K562 (cell line): ENCODE measurements around the gene HELZ. TPM values are rescaled to one million over a fixed set of nuclear protein-coding genes. Genes with fewer than 3 reads are reported as not detected.

Experiments used
- AFF1 ChIP-seq, 2 experiments: fragments of 450-650 bp; IDR thresholded peaks; 2 replicates each; pipeline ENCODE4 v1.6.1; 2018; ENCODE audit warnings: mild to moderate bottlenecking in 2 of 2, low read depth in 1 of 2; ENCODE audit not compliant: partially characterized antibody in 2 of 2
- CBFA2T3 ChIP-seq: fragments of 450-650 bp; IDR thresholded peaks from 2 replicates; pipeline ENCODE4 v1.6.1; 2017
- CC2D1A ChIP-seq: fragments of 450-650 bp; IDR thresholded peaks from 2 replicates; pipeline ENCODE4 v1.6.1; 2017; ENCODE audit warnings: mild to moderate bottlenecking
- CREBBP ChIP-seq: IDR thresholded peaks from one replicate; pipeline ENCODE4 v1.6.1; 2012; ENCODE audit warnings: low read depth, mild to moderate bottlenecking, control low read depth, inconsistent platforms, low read length
- CTCF ChIP-seq, 3 experiments: IDR thresholded peaks in 2 of 3; conservative IDR thresholded peaks in 1 of 3; 2 replicates each; pipeline ENCODE4 v1.5.1; 2011 to 2012; ENCODE audit warnings: low read length in 3 of 3, mild to moderate bottlenecking in 3 of 3, control low read depth in 2 of 3, improper control_type of control experiment in 1 of 3, inconsistent platforms in 1 of 3, low read depth in 1 of 3, mixed read lengths in 1 of 3, moderate library complexity in 1 of 3; ENCODE audit not compliant: insufficient read depth in 2 of 3
- E2F4 ChIP-seq: sonication (generic); formaldehyde crosslinking; IDR thresholded peaks from 2 replicates; pipeline ENCODE4 v1.8.0; 2022; ENCODE audit warnings: mild to moderate bottlenecking, low read depth, missing genetic modification reagents
- E2F8 ChIP-seq: fragments of 450-650 bp; IDR thresholded peaks from 2 replicates; pipeline ENCODE4 v1.7.1; 2018; ENCODE audit warnings: mild to moderate bottlenecking, low read depth; ENCODE audit not compliant: partially characterized antibody
- GABPB1 ChIP-seq: sonication (generic); formaldehyde crosslinking; IDR thresholded peaks from 2 replicates; pipeline ENCODE4 v1.8.0; 2022; ENCODE audit warnings: mild to moderate bottlenecking, missing genetic modification reagents
- NFXL1 ChIP-seq: fragments of 450-650 bp; formaldehyde crosslinking; IDR thresholded peaks from 2 replicates; pipeline ENCODE4 v1.4.0; 2021; ENCODE audit warnings: mild to moderate bottlenecking
- POLR2AphosphoS5 ChIP-seq: IDR thresholded peaks from 2 replicates; pipeline ENCODE4 v1.6.1; 2011; ENCODE audit warnings: mild to moderate bottlenecking, low read depth, low read length, moderate library complexity; ENCODE audit not compliant: control insufficient read depth, insufficient read depth
- RAD21 ChIP-seq, 2 experiments: fragments of 250-450 bp in 1 of 2; fragments of 450-650 bp in 1 of 2; sonication (Bioruptor Pico) in 1 of 2; formaldehyde crosslinking in 1 of 2; IDR thresholded peaks in 1 of 2; conservative IDR thresholded peaks in 1 of 2; 2 replicates each; pipeline versions ENCODE4 v1.4.0 to v1.8.0; 2020 to 2022; ENCODE audit warnings: mild to moderate bottlenecking in 2 of 2, moderate library complexity in 1 of 2
- STAT5A ChIP-seq: IDR thresholded peaks from 2 replicates; pipeline ENCODE4 v1.6.1; 2012; ENCODE audit warnings: low read length, inconsistent platforms, borderline replicate concordance
- ZNF644 ChIP-seq: fragments of 200-800 bp; sonication (Bioruptor generic); IDR thresholded peaks from 2 replicates; pipeline ENCODE4 v1.6.1; 2016; ENCODE audit warnings: low read depth, missing genetic modification characterization, missing compliant biosample characterization
- ZNF696 ChIP-seq: fragments of 250-450 bp; sonication (Bioruptor Pico); conservative IDR thresholded peaks from 2 replicates; pipeline ENCODE4 v1.4.0; 2020; ENCODE audit warnings: mild to moderate bottlenecking, moderate library complexity
- ZNF766 ChIP-seq: fragments of 200-800 bp; sonication (Bioruptor generic); conservative IDR thresholded peaks from 2 replicates; pipeline ENCODE4 v1.6.1; 2016; ENCODE audit warnings: missing genetic modification characterization, missing compliant biosample characterization
- polyA plus RNA-seq, 8 experiments: library from polyadenylated mRNA; depleted of rRNA in 4 of 8; stranded (reverse) in 5 of 8; unstranded in 3 of 8; fragments of >200 nt; fragmentation: Nextera tagmentation in 2 of 8; fragmentation: Illumina TruSeq in 1 of 8; extraction: Ambion mirVana in 2 of 8; extraction: Trizol in 1 of 8; gene quantifications; 2 replicates each; pipeline versions ENCODE4 v1.2.1 to v1.2.3, GENCODE V29; 2011 to 2014; ENCODE audit warnings: inconsistent platforms in 1 of 8, missing spikeins in 1 of 8
- total RNA-seq, 7 experiments: library from RNA; depleted of rRNA in 6 of 7; stranded (reverse); fragments of >200 nt in 6 of 7; fragmentation: Illumina TruSeq in 2 of 7; extraction: Trizol in 2 of 7; gene quantifications; 2 replicates each; pipeline versions ENCODE4 v1.2.1 to v1.2.3, GENCODE V29; 2011 to 2021; ENCODE audit warnings: low replicate concordance in 1 of 7

Gene HELZ
- total and polyA plus RNA-seq, 9 of the 15 experiments (the other 6 are each of a cell fraction or from before 2014, with no cell fraction given), result 5.2 to 39.8 (median 17.3) TPM

- TF ChIP-seq ZNF644, result no peak
- no peak for TF ChIP-seq ZNF696 (CRISPR knock-in tag)
- no peak for TF ChIP-seq E2F8
- TF ChIP-seq NFXL1 (CRISPR knock-in tag), result no peak
- TF ChIP-seq CBFA2T3, result peak; percentile 79
- TF ChIP-seq AFF1 (IDR thresholded peaks at IDR 0.05; ENCODE audit: low read depth in 1 of 2, partially characterized antibody in 2 of 2), result no peak
- TF ChIP-seq CC2D1A, result no peak; the same call in 1 of the 2 replicates
- TF ChIP-seq E2F4 (CRISPR knock-in tag), result no peak
- 0 out of 2 replicates have a peak, but pooled peaks have one; percentile 28 for TF ChIP-seq POLR2AphosphoS5
- TF ChIP-seq ZNF766 (CRISPR knock-in tag), result no peak
- TF ChIP-seq CREBBP, result no peak
- peak; percentile 45 to 77 for TF ChIP-seq RAD21 (CRISPR knock-in tag; conservative IDR thresholded peaks at IDR 0.05 in 1 of 2, IDR thresholded peaks at IDR 0.05 in 1 of 2)
- TF ChIP-seq GABPB1 (CRISPR knock-in tag), result no peak
- peak; percentile 45 to 64 (median 51); a peak in 5 of 6 replicates for TF ChIP-seq CTCF (IDR thresholded peaks at IDR 0.05 in 2 of 3, conservative IDR thresholded peaks at IDR 0.05 in 1 of 3; ENCODE audit: insufficient read depth in 2 of 3, low read depth in 1 of 3, low read length in 3 of 3)
- peak; percentile 42; the same call in 1 of the 2 replicates for TF ChIP-seq STAT5A
Measured at GRCh38 chr17:67157732-67158639, 87.0 kb downstream of the HELZ start (continued).
